Peyer's patch (tissue), 4 donors: ENCODE measurements around the gene ENOPH1.

Experiments
- CTCF ChIP-seq, 6 experiments: fragments of 450-650 bp in 4 of 6; fragments of 200-600 bp in 2 of 6; sonication (generic) in 1 of 6; IDR thresholded peaks; one replicate each; pipeline ENCODE4 v1.5.1; 2017 to 2019; ENCODE audit warnings: antibody characterized with exemption in 6 of 6, mild to moderate bottlenecking in 3 of 6, moderate library complexity in 1 of 6
- POLR2A ChIP-seq, 2 donors: fragments of 450-650 bp; IDR thresholded peaks; one replicate each; pipeline ENCODE4 v1.5.1; 2017; ENCODE audit warnings: antibody characterized with exemption in 2 of 2, mild to moderate bottlenecking in 2 of 2, moderate library complexity in 2 of 2

DNA sequence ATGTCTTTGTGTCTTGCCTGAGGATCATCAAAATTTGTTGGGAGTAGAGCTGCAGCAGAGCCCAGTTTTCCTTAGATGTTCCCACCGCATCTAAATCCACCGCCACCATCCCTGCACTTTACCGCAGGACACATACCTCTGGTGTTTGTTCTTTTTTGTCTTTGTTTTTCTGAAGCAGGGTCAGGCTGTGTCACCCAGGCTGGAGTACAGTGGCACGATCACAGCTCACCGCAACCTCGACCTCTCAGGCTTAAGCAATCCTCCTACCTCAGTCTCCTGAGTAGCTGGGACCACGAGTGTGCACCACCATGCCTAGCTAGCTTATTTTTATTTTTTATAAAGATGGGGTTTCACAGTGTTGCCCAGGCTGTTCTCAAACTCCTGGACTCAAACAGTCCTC lies 4.6 kb downstream of the ENOPH1 start:
- TF ChIP-seq CTCF (IDR thresholded peaks at IDR 0.05), result no peak
- no peak for TF ChIP-seq POLR2A (IDR thresholded peaks at IDR 0.05)
